H9 (cell line): Measurements from ENCODE around the gene TMEM236. TPM values are rescaled to one million over a fixed set of nuclear protein-coding genes. Genes with fewer than 3 reads are reported as not detected.

Experiments
- DNase-seq: peaks from one replicate; pipeline ENCODE4 v3.0.0-alpha.2; 2017
- H2AFZ ChIP-seq: one replicate; pipeline ENCODE4 v1.6.1; 2013; ENCODE audit warnings: mild to moderate bottlenecking, low read length, control low read depth, moderate library complexity
- H2AK5ac ChIP-seq: 2 replicates; pipeline ENCODE4 v1.6.1; 2013; ENCODE audit warnings: low read length, control low read depth, mixed read lengths; ENCODE audit not compliant: insufficient read length
- H2BK120ac ChIP-seq: one replicate; pipeline ENCODE4 v1.6.1; 2013; ENCODE audit warnings: low read depth, mild to moderate bottlenecking, low read length, control low read depth, inconsistent platforms; ENCODE audit not compliant: poor library complexity, severe bottlenecking
- H2BK12ac ChIP-seq: 2 replicates; pipeline ENCODE4 v1.6.1; 2013; ENCODE audit warnings: low read length, control low read depth, mixed read lengths, low read depth; ENCODE audit not compliant: insufficient read length
- H2BK15ac ChIP-seq: 2 replicates; pipeline ENCODE4 v1.6.1; 2013; ENCODE audit warnings: low read depth, low read length, control low read depth
- H2BK20ac ChIP-seq: one replicate; pipeline ENCODE4 v1.6.1; 2013; ENCODE audit warnings: low read depth, mild to moderate bottlenecking, low read length, control low read depth, inconsistent platforms; ENCODE audit not compliant: poor library complexity, severe bottlenecking
- H2BK5ac ChIP-seq: 2 replicates; pipeline ENCODE4 v1.6.1; 2013; ENCODE audit warnings: low read length, control low read depth, mixed read lengths; ENCODE audit not compliant: insufficient read length
- H3K14ac ChIP-seq: 2 replicates; pipeline ENCODE4 v1.6.1; 2013; ENCODE audit warnings: low read length, control low read depth; ENCODE audit not compliant: insufficient read depth
- H3K18ac ChIP-seq: 2 replicates; pipeline ENCODE4 v1.6.1; 2013; ENCODE audit warnings: low read depth, mild to moderate bottlenecking, mixed read lengths, low read length, control low read depth; ENCODE audit not compliant: insufficient read length
- H3K23ac ChIP-seq: 2 replicates; pipeline ENCODE4 v1.6.1; 2013; ENCODE audit warnings: low read length, control low read depth, mixed read lengths, low read depth; ENCODE audit not compliant: insufficient read length
- H3K23me2 ChIP-seq: 2 replicates; pipeline ENCODE4 v1.6.1; 2013; ENCODE audit warnings: low read depth, mild to moderate bottlenecking, mixed read lengths, low read length, control low read depth; ENCODE audit not compliant: insufficient read length, poor library complexity, severe bottlenecking
- H3K27ac ChIP-seq: 2 replicates; pipeline ENCODE4 v1.5.1; 2013; ENCODE audit warnings: low read length, control low read depth, mixed read lengths, low read depth; ENCODE audit not compliant: insufficient read length
- H3K27me3 ChIP-seq: 2 replicates; pipeline ENCODE4 v1.6.1; 2013; ENCODE audit warnings: low read length, control low read depth, inconsistent platforms; ENCODE audit not compliant: insufficient read depth
- H3K4ac ChIP-seq: 2 replicates; pipeline ENCODE4 v1.6.1; 2013; ENCODE audit warnings: low read depth, mild to moderate bottlenecking, control low read depth, inconsistent platforms, low read length, moderate library complexity
- H3K4me1 ChIP-seq: 2 replicates; pipeline ENCODE4 v1.6.1; 2013; ENCODE audit warnings: low read length, control low read depth, inconsistent platforms; ENCODE audit not compliant: insufficient read depth
- H3K4me2 ChIP-seq: 2 replicates; pipeline ENCODE4 v1.6.1; 2013; ENCODE audit warnings: low read length, control low read depth, mixed read lengths; ENCODE audit not compliant: insufficient read length, insufficient read depth
- H3K56ac ChIP-seq: 2 replicates; pipeline ENCODE4 v1.6.1; 2013; ENCODE audit warnings: low read depth, mild to moderate bottlenecking, mixed read lengths, low read length, control low read depth; ENCODE audit not compliant: insufficient read length
- H3K79me1 ChIP-seq: 2 replicates; pipeline ENCODE4 v1.6.1; 2013; ENCODE audit warnings: low read depth, mild to moderate bottlenecking, moderate library complexity, low read length, control low read depth, inconsistent platforms; ENCODE audit not compliant: insufficient read depth, poor library complexity, severe bottlenecking
- H3K79me2 ChIP-seq: 2 replicates; pipeline ENCODE4 v1.6.1; 2013; ENCODE audit warnings: low read length, control low read depth, inconsistent platforms; ENCODE audit not compliant: insufficient read depth
- H3K9ac ChIP-seq: 2 replicates; pipeline ENCODE4 v1.6.1; 2013; ENCODE audit warnings: low read length, control low read depth, mixed read lengths; ENCODE audit not compliant: insufficient read length; ENCODE audit errors: extremely low read depth
- H3K9me3 ChIP-seq: one replicate; pipeline ENCODE4 v1.6.1; 2013; ENCODE audit warnings: low read depth, low read length, inconsistent platforms; ENCODE audit not compliant: control insufficient read depth
- H3T11ph ChIP-seq: one replicate; pipeline ENCODE4 v1.6.1; 2013; ENCODE audit warnings: mild to moderate bottlenecking, low read length, control low read depth, inconsistent platforms
- H4K20me1 ChIP-seq: one replicate; pipeline ENCODE4 v1.6.1; 2013; ENCODE audit not compliant: control insufficient read depth, insufficient read length, insufficient read depth
- H4K5ac ChIP-seq: 2 replicates; pipeline ENCODE4 v1.6.1; 2013; ENCODE audit warnings: low read depth, mild to moderate bottlenecking, mixed read lengths, low read length, control low read depth; ENCODE audit not compliant: insufficient read length
- H4K8ac ChIP-seq: replicated peaks from 2 replicates; pipeline ENCODE4 v1.6.1; 2013; ENCODE audit warnings: low read length, control low read depth, mixed read lengths, low read depth; ENCODE audit not compliant: insufficient read length
- H4K91ac ChIP-seq: 2 replicates; pipeline ENCODE4 v1.6.1; 2013; ENCODE audit warnings: low read depth, mild to moderate bottlenecking, moderate library complexity, mixed read lengths, low read length, control low read depth; ENCODE audit not compliant: insufficient read length
- H3K27ac Mint-ChIP-seq, 3 experiments: 2 replicates in 2 of 3; 3 replicates in 1 of 3; pipeline ENCODE4 v1.8.0; 2020 to 2021; ENCODE audit warnings: mixed read lengths in 3 of 3, mild to moderate bottlenecking in 1 of 3, moderate library complexity in 1 of 3
- H3K27me3 Mint-ChIP-seq: 2 replicates; pipeline ENCODE4 v1.8.0; 2021; ENCODE audit warnings: low read depth, mild to moderate bottlenecking, moderate library complexity, mixed read lengths
- H3K36me3 Mint-ChIP-seq, 3 experiments: 2 replicates in 2 of 3; 3 replicates in 1 of 3; pipeline ENCODE4 v1.8.0; 2020 to 2021; ENCODE audit warnings: low read depth in 3 of 3, mixed read lengths in 3 of 3; ENCODE audit not compliant: insufficient read depth in 1 of 3
- H3K4me1 Mint-ChIP-seq, 2 experiments: 2 replicates each; pipeline ENCODE4 v1.8.0; 2020; ENCODE audit warnings: mixed read lengths in 2 of 2
- H3K4me3 Mint-ChIP-seq, 2 experiments: 2 replicates in 1 of 2; 3 replicates in 1 of 2; pipeline ENCODE4 v1.8.0; 2020 to 2021; ENCODE audit warnings: mild to moderate bottlenecking in 2 of 2, mixed read lengths in 2 of 2, moderate library complexity in 1 of 2
- H3K9me3 Mint-ChIP-seq, 2 experiments: 2 replicates in 1 of 2; 3 replicates in 1 of 2; pipeline ENCODE4 v1.8.0; 2020; ENCODE audit warnings: mild to moderate bottlenecking in 2 of 2, mixed read lengths in 2 of 2, moderate library complexity in 1 of 2
- WGBS: extraction: QIAGEN DNeasy Blood & Tissue Kit; methylation state at CpG from one replicate; pipeline ENCODE4 v1.1.7; 2013; ENCODE audit warnings: missing lambda C conversion rate, low lambda C conversion rate, mixed read lengths; ENCODE audit not compliant: insufficient read length; ENCODE audit errors: extremely low coverage; 5-methylcytosine and 5-hydroxymethylcytosine counted together
- long read RNA-seq: library from polyadenylated mRNA; unstranded; transcript quantifications from one replicate; pipeline ENCODE4 v2.0.0, GENCODE V29; 2020
- total RNA-seq: library from RNA; stranded (reverse); gene quantifications from 2 replicates; pipeline ENCODE4 v1.2.1, GENCODE V29; 2021
- TF ChIP-seq, protein P1 (sequence below): fragments of 200-600 bp; sonication (generic); conservative IDR thresholded peaks from 3 replicates; pipeline ENCODE4 v1.8.0; 2021; ENCODE audit warnings: antibody characterized with exemption, mild to moderate bottlenecking

TMEM236 gene, protein sequence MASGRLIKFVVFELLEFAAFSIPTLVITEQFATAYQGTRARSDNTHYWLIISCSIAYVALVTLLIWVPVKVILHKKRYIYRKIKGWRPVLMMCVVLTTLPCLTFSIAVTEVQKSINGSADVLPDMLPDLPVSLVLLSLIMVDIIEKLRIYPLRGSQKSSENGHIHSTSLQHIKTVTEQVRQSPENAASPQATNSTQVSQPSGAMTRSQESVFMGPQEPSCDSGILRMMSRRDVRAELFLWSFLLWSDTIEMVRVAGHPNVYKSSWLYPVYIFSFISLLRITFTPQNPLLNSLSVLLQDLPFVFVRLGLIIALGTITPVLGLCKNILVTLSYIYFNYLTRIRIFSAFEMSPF
- total RNA-seq, result not detected in 2 replicates
- long read RNA-seq, result 0 reads

DNA sequence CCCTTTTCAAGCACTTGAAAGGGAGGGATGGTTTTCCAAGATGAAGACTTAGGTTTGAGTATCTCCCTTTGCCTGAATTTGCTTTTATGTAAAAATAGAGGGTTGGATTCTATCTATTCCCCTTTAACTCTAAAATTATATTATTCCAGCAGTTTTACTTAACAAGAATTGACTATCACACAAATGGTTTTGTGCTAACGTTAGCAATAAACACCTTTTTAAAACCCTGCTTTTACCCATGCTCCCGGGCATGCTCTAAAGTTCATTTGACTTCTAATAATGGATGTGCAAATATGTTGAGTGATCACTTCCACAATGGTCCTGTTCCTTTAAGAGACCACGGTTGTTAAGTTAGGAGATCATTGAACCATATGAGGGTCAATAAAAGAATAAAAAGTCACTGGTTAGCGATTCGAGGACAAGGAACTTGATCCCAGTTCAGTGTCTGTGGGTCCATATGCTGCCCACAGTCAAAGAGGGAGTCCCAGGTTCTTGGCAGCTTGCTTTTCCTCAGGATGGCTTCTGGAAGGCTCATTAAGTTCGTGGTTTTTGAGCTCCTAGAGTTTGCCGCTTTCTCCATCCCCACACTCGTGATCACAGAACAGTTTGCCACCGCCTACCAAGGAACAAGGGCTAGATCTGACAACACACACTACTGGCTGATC lies at the start of gene TMEM236:
TMEM236 (plus strand) TSS at position 421 of the 665 bp plus-strand sequence; CDS start at position 516, 95 bp downstream.
- Histone ChIP-seq H3K4me1 (no peaks in the 10 kb centered on the region), H3K56ac (no peak within 1 kb of the TSS), H3K4me2 (no peak within 1 kb of the TSS), H3K9ac (no peak within 1 kb of the TSS), H4K91ac (no peak within 1 kb of the TSS), H2BK20ac (no peak within 1 kb of the TSS), H3T11ph (no peak within 1 kb of the TSS), H4K20me1 (no peaks in the 10 kb centered on the region), H3K27me3 (no peaks in the 10 kb centered on the region), H3K79me2 (no peaks in the 10 kb centered on the region), H2BK5ac (no peak within 1 kb of the TSS), H3K79me1 (no peaks in the 10 kb centered on the region), H4K5ac (no peak within 1 kb of the TSS), H3K18ac (no peak within 1 kb of the TSS), H2AK5ac (no peak within 1 kb of the TSS), H4K8ac (no peak within 1 kb of the TSS), H3K27ac (no peak within 1 kb of the TSS), H3K9me3 (no peaks in the 10 kb centered on the region), H2BK15ac (no peak within 1 kb of the TSS), H3K23ac (no peak within 1 kb of the TSS), H2BK12ac (no peak within 1 kb of the TSS), H2AFZ (no peak within 1 kb of the TSS), H3K23me2 (no peaks in the 10 kb centered on the region), H3K14ac (no peak within 1 kb of the TSS), H2BK120ac (no peak within 1 kb of the TSS), H3K4ac (no peak within 1 kb of the TSS)
- Mint-ChIP-seq H3K4me1 (no peaks in the 10 kb centered on the region), H3K4me3 (no peak within 1 kb of the TSS), H3K27me3 (peaks cover 8% of the 10 kb centered on the region), H3K36me3 (no peaks in the 10 kb centered on the region), H3K27ac (no peak within 1 kb of the TSS; a peak in 3 of 7 replicates), H3K9me3 (no peaks in the 10 kb centered on the region)
- WGBS, result no CpG with 5 or more reads among the region's 9 CpGs
- TF ChIP-seq, protein P1, sequence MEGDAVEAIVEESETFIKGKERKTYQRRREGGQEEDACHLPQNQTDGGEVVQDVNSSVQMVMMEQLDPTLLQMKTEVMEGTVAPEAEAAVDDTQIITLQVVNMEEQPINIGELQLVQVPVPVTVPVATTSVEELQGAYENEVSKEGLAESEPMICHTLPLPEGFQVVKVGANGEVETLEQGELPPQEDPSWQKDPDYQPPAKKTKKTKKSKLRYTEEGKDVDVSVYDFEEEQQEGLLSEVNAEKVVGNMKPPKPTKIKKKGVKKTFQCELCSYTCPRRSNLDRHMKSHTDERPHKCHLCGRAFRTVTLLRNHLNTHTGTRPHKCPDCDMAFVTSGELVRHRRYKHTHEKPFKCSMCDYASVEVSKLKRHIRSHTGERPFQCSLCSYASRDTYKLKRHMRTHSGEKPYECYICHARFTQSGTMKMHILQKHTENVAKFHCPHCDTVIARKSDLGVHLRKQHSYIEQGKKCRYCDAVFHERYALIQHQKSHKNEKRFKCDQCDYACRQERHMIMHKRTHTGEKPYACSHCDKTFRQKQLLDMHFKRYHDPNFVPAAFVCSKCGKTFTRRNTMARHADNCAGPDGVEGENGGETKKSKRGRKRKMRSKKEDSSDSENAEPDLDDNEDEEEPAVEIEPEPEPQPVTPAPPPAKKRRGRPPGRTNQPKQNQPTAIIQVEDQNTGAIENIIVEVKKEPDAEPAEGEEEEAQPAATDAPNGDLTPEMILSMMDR, result no peak
- DNase-seq, result no peak
